ENCODE measurements around the gene GPI.
"Not testable (repeated sequence)": the region's sequence is repeated elsewhere in the genome, so short reads cannot be mapped to it uniquely, and the experiment has no call there.

GPI gene

DNA sequence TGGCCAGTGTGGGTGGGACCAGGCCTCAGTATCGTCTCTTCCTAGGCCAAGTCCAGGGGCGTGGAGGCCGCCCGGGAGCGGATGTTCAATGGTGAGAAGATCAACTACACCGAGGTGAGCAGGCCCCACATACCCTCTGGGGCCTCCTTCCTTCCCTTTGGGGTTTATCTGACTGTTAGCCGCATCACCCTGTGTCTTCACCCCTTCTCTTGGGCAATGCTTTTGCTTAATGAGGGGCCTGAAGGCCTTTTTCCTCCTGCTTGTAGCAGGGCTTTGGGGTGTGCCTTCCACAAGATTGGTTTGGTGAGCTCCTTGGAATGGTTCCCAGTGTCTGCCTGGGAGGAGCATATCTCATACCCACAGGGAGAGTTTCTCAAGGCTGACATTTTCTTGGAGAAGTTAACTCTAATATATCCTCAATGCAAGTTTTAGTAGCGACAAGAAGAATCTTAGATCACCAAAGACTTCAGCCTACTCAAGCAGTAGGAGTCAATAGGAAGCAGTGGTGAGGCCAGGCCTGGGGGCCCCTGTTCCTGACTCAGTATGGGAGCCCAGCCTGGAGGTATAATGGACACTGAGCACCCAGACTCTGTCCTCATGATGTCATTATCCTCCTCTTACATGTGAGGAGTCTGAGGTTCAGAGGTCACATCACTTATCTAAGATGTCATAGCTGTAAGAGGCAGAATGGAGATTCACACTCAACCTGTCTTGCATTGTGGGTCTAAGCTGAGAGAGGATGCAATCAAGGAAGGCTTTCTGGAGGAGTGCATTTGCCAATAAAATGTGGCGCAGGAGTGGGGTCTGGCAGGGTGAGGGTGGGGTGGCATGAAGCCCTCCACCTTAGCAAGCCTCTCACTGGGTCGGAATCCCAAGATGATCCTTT, 2.0 kb downstream of the GPI start:
- DNase-seq (ENCODE audit: low read depth in 2 of 2, low spot score in 1 of 2): no peak

DNA sequence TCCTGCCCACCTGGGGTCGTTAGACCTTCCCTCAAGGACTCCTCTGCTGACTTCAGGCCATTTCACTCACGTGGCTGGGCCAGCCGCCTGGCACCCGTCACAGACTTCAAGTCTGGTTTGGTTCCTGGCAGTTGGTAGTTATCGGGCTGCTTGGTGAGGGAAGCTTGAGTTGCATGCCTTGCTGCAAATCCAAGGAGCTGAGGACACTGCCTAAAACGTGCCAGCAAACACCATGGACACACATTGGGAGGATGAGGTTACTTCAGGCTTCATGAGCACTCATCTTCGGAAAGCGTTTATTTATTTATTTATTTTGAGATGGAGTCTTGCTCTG, 2.6 kb downstream of the GPI start:
- DNase-seq (ENCODE audit: low read depth in 2 of 2, low spot score in 1 of 2): no peak

DNA sequence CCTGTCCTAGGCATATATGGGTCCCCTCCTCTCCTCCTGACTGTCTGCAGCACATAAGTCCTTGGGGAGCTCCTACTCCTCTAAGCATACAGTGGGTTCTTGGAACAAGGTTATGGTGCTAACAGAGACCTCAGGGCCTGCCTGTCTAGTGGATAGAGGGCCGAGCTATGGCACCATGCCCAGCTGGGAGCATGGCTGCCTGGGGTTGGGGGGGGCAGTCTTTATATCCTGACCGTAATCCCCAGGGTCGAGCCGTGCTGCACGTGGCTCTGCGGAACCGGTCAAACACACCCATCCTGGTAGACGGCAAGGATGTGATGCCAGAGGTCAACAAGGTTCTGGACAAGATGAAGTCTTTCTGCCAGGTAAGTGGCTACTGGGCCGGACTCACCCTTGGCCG, 3.3 kb downstream of the GPI start:
- DNase-seq (ENCODE audit: low read depth in 2 of 2, low spot score in 1 of 2): no peak

GRCh38 chr19:34369166-34369565, 4.2 kb downstream of the GPI start:
- not testable (repeated sequence) for DNase-seq (ENCODE audit: low read depth in 2 of 2, low spot score in 1 of 2)

DNA sequence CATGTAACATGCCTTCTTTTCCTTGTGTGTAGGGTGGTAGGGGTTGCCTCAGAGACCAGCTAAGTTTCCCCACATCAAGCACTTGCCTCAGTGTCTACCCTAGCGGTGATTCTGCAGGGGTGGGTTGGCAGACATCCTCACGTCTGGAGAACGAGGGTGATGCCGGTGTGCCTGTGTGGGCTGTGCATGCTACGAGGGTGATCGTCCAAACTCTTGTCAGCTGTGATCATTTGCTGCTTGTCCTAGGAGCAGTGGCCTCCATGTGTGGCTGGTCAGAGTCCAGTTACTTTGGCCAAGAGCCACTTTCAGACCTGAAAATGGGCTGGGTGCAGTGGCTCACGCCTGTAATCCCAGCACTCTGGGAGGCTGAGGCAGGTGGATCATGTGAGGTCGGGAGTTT, 5.1 kb downstream of the GPI start:
- DNase-seq (ENCODE audit: low read depth in 2 of 2, low spot score in 1 of 2): no peak

DNA sequence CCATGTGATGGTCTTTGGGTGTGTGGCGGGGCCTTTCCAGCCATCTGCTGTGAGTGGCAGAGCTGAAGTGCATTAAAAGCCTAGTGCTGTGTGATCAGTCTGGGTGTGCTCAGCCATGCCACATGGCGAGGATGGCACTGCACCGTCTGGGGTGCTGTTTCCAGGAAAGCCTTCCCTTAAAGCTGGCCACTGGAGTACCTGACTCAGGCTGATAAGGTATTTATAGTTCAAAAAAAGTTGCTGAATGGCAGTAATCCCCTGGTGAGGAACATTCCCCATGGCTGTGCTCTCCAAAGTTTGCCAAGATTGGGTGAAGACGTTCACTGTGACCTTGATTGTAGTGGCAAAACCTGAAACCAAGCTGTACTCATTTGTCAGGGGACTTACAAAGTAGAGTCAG, 6.0 kb downstream of the GPI start:
- no peak for DNase-seq (ENCODE audit: low read depth in 2 of 2, low spot score in 1 of 2)

DNA sequence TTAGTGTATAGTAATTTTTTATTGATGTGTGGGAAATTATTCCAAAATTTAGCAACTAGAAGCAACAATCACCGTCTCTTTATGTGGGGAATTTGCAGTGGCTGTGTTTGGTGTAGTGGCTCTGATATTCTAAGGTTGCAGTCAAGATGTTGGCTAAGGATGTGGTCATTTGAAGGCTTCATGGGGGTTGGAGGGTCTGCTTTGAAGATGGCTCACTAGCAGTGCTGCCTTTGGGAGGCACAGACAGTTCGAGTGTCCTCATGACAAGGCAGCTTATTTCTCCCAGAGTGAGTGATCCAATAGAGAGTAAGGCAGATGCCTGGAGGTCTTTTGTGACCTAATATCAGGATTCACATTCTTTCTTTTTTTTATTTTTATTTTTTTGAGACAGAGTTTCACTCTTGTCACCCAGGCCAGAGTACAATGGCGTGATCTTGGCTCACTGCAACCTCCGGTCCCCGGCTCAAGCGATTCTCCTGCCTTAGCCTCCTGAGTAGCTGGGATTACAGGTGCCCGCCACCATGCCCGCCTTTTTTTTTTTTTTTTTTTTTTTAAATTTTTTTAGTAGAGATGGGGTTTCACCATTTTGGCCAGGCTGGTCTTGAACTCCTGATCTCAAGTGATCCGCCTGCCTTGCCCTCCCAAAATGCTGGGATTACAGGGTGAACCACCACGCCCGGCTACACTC, 8.7 kb downstream of the GPI start:
- no peak for DNase-seq (ENCODE audit: low read depth in 2 of 2, low spot score in 1 of 2)

DNA sequence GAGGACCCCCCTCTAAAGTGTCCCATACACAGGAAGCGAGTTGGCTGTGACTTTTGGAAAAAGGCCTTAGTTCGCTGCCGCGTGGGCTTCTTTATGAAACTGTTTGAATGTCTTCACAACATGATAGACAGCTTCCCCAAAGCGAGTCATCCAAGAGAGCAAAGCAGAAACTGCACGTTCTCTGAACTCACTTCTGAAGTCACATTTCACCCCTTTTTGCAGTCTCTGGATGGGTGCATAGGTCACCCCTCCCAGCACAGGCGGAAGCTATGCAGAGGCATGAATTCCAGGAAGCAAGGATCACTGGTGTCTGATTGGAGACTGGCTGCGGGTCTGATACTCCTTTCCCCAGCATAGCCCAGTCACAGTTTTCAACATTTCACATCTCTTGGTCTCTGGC, 10.6 kb downstream of the GPI start:
- DNase-seq (ENCODE audit: low read depth in 2 of 2, low spot score in 1 of 2): no peak

- DNase-seq (ENCODE audit: low read depth in 2 of 2, low spot score in 1 of 2): no peak
Observed at GRCh38 chr19:34380639-34381241, 15.7 kb downstream of the GPI start.

GRCh38 chr19:34381399-34382251, 16.6 kb downstream of the GPI start:
- DNase-seq (ENCODE audit: low read depth in 2 of 2, low spot score in 1 of 2): no peak

DNA sequence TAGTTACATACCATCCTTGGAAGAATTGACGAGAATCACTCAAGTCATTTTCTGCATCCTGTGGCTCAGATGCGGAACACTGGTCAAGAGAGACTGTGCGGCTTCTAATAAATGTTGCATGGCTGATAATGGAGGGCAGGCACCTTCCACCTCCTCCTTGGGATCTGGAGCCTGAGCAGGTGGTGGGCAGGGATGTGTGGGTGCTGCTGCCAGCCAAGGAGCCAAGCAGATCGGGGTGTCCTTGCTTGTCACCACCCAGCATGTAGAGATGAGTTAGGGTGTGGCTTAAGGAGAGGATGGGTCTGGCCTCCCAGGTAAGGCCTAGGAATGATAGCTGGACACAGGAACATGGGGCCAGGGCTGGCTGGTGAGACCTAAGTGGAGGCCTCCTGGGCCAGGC, 17.5 kb downstream of the GPI start:
- no peak for DNase-seq (ENCODE audit: low read depth in 2 of 2, low spot score in 1 of 2)

DNA sequence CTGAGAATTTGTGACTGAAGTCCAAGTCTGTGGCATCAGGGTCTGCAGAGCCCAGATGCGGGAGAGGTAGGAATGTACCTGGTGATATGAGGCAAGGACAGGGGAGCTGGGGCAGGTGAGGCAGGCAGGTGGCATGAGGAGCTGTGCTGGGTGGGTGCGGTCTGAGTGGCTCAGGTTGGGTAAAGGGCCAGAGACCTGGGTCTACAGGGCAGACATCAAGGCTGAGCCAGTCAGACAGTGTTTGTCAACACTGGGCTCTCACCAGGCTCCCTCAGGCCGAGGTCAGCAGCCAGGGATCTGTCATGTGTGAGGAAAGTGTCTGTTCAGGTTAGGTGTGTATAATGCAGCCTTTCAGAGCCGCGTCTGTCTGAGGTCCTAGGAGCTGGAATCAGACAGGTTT, 18.6 kb downstream of the GPI start:
- no peak for DNase-seq (ENCODE audit: low read depth in 2 of 2, low spot score in 1 of 2)

DNA sequence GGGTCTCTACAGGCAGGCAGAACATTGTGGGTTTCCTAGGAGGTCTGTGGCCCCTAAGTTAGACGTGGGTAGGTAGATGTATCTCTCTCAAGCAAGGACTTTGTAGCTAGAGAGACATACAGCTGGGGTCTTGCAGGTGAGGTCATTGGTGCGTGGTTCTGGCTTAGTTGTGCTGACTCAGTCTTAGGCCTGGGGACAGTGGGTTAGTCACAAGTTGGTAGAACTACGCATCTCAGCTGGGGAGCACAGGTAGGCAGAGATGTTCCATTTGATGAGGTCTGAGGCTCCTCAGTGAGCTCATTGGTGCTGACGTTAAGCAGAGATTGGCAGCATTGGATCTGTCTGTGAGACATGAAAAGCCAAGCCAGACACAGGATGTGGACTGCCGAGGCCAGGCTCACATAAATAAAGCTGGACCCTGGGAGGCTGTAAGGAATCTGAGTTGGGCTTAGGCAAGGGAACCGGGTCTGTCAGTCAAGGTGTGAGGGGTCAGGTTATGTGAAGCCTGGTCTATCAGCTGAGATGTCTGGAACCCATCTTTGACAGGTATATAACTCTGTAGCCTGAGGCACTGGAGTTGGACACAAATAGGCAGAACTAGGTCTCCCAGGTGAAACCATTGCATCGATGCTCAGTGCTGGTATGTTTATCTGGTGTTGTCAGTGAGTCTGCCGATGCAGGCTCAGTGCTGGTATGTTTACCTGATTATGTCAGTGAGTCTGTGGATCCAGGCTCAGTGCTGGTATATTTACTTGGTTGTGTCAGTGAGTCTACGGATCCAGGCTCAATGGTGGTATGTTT, 21.8 kb downstream of the GPI start:
- no peak for DNase-seq (ENCODE audit: low read depth in 2 of 2, low spot score in 1 of 2)

- DNase-seq (ENCODE audit: low read depth in 2 of 2, low spot score in 1 of 2): no peak
Observed at GRCh38 chr19:34387446-34387810, 22.4 kb downstream of the GPI start.

DNA sequence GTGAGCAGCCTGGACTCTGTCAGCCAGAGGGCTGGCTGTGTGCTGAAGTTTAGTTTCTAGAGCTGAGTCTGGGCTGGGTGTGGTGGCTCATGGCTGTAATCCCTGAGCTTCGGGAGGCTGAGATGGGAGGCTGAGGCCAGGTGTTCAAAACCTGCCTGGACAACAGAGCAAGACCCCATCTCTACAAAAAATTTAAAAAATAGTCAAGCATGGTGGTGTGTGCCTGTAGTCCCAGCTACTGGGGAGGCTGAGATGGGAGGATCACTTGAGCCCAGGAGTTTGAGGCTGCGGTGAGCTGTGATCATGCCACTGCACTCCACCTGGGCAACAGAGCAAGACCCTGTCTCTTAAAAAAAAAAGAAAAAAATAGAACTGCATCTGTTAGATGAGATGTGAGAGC, 23.7 kb downstream of the GPI start:
- not testable (repeated sequence) for DNase-seq (ENCODE audit: low read depth in 2 of 2, low spot score in 1 of 2)

- DNase-seq (ENCODE audit: low read depth in 2 of 2, low spot score in 1 of 2): no peak
Observed at GRCh38 chr19:34391813-34392212, 26.8 kb downstream of the GPI start.

GRCh38 chr19:34393031-34393430, 28.0 kb downstream of the GPI start:
- no peak for DNase-seq (ENCODE audit: low read depth in 2 of 2, low spot score in 1 of 2)

DNA sequence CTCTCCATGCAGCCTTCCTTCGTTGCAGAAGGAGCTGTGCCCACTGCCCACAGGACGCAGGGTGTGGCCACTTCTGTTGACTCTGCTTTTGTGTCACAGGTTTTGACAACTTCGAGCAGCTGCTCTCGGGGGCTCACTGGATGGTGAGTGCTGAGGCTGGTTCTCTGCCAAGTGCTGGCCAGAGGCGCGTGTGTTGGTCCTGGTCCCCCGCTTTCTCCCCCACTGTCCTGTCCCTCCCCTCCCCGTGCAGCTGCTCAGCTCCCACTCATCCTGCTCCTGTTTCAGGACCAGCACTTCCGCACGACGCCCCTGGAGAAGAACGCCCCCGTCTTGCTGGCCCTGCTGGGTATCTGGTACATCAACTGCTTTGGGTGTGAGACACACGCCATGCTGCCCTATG, 28.6 kb downstream of the GPI start:
- DNase-seq (ENCODE audit: low read depth in 2 of 2, low spot score in 1 of 2): no peak

DNA sequence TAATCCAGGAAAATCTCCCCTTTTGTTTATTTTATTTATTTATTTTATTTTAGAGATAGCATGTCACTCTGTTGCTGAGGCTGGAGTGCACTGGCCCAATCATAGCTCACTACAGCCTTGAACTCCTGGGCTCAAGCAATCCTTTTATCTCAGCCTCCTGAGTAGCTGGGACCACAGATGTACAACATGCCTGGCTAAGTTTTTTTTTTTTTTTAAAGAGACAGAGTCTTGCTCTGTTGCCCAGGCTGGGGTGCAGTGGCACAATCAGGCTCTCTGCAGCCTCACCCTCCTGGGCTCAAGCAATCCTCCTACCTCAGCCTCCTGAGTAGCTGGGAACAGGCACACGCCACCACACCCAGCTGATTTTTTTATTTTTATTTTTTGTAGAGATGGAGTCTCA, 32.9 kb downstream of the GPI start:
- DNase-seq (ENCODE audit: low read depth in 2 of 2, low spot score in 1 of 2): no peak

DNA sequence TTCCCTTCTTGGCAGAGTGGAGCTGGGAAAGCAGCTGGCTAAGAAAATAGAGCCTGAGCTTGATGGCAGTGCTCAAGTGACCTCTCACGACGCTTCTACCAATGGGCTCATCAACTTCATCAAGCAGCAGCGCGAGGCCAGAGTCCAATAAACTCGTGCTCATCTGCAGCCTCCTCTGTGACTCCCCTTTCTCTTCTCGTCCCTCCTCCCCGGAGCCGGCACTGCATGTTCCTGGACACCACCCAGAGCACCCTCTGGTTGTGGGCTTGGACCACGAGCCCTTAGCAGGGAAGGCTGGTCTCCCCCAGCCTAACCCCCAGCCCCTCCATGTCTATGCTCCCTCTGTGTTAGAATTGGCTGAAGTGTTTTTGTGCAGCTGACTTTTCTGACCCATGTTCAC, 34.9 kb downstream of the GPI start:
- DNase-seq (ENCODE audit: low read depth in 2 of 2, low spot score in 1 of 2): no peak

DNA sequence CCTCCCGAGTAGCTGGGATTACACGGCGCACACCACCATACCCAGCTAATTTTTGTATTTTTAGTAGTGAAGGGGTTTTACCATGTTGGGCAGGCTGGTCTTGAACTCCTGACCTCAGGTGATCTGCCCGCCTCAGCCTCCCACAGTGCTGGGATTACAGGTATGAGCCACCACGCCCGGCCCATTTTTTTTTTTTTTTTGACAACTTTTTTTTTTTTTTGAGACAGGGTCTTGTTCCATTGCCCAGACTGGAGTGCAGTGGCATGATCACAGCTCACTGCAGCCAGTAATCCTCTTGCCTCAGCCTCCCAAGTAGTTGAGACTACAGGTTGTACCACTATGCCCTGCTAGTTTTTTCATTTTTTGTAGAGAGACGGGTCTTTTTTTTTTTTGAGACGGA, 35.8 kb downstream of the GPI start:
- DNase-seq (ENCODE audit: low read depth in 2 of 2, low spot score in 1 of 2): not testable (repeated sequence)

Measured in stimulated activated CD8-positive, alpha-beta memory T cell treated with anti-CD3 and anti-CD28 coated beads, Interleukin-4, amount 100 ng/mL, for 4 hours (primary cell).